Measurements from ENCODE around the gene IVD.

IVD gene

DNA sequence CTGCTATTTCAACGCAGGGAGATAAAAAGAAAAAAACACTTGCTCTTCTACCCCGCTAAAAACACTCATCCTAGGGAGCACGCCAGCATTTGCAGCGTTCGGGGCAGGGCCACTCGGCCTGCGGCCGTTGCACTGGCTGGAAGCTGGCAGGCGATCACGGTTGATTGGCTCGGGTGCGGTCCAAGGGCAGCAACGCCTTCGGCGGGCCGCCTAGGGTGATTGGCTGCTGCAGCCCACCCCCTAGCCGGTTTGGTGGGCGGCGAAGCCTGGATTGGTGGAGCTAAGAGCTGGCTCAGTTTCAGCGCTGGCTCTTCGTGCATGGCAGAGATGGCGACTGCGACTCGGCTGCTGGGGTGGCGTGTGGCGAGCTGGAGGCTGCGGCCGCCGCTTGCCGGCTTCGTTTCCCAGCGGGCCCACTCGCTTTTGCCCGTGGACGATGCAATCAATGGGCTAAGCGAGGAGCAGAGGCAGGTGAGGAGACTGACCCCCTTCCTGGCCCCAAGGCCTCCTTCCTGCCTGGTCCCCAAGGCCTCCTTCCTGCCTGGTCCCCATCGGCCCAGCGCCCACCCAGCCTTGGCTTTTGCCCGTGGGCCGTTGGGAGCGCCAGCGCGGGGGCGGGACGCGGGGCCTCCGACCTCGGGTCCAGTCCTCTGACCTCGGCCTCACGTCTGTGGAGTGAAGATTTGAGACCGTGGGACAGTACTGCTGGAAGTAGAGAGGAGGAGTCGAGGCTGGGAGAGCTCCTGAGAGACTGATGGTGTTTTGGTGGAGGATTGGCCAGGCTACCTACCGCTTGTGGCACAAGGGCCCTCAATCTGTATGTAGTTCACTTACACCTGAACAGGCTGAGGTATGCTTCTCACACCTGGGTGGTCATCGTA, at the start of gene IVD:
IVD (plus strand) TSS at position 295 of the 881 bp plus-strand sequence; CDS start at position 328, 33 bp downstream.
- DNase-seq (ENCODE audit: low read depth in 2 of 2), result peak; percentile 79 to 81

DNA sequence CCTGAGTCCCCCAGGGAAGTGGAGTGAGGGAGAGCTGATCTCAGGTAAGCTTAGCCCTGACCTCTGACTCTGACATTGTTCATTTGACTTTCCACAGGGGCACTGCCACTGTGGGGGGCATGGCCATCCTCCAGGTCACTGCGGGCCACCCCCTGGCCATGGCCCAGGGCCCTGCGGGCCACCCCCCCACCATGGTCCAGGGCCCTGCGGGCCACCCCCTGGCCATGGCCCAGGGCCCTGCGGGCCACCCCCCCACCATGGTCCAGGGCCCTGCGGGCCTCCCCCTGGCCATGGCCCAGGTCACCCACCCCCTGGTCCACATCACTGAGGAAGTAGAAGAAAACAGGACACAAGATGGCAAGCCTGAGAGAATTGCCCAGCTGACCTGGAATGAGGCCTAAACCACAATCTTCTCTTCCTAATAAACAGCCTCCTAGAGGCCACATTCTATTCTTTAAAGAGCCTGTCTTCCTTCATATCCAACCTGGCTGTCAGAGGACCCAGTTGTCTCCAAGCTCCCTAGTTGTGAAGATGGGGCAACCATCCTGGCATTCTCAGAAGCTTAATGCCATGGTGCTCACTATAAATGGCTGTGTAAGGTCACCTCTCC, 49.5 kb upstream of the IVD start:
- no peak for DNase-seq (ENCODE audit: low read depth in 2 of 2)

DNA sequence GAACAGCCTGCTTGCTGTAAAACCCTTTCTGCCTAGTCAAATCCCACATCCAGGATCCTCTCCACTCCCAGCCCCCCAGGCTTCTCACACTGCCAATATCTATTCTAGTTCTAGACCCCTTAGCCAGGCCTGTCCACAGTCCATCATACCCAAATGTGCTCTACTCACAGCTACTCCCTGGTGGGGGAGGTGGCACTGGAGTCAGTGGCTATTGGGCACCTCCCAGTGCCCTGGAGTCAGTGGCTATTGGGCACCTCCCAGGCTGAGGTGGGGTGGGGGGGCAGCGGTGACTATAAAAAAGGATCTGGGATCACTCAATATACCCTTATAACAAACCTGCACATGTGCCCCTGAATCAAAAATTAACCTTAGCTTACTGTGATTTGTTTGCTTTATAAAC, 48.3 kb upstream of the IVD start:
- no peak for DNase-seq (ENCODE audit: low read depth in 2 of 2)

DNA sequence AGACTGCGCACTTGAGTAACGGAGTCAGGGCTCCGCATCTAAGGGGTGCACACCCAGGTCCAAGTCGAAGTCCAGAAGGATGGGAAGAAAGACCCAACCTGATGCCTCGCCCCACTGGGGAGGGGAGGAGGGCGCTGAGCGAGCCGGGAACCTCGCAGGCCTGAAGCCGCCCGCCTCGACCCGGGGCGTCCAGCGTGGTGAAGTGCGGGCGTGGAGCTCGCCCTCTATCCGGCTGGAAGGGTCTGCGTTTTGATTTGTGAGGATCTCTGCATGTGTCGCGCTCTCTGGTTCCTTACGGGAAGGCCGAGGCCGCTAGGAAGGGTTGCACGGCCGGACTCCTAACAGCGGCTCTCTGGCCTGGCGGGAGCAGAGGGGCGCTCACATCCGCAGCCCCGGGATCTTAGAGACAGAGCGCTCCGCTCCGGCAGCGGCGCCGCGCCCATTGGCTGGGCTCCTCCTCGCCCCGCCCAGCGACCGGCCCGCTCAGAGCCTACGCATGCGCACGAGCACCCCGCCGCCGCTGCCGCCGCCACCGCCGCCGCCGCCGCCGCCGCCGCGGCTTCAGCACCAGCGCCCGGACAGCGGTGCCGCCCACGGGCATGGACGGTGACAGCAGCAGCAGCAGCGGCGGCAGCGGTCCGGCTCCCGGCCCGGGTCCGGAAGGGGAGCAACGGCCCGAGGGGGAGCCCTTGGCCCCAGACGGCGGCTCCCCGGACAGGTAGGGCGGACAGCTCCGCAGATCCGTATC, 47.7 kb upstream of the IVD start, which contains the start of gene DISP2:
DISP2 (plus strand) TSS at position 497 of the 748 bp plus-strand sequence; CDS start at position 600, 103 bp downstream.
- DNase-seq (ENCODE audit: low read depth in 2 of 2), result peak; percentile 71 to 86

DNA sequence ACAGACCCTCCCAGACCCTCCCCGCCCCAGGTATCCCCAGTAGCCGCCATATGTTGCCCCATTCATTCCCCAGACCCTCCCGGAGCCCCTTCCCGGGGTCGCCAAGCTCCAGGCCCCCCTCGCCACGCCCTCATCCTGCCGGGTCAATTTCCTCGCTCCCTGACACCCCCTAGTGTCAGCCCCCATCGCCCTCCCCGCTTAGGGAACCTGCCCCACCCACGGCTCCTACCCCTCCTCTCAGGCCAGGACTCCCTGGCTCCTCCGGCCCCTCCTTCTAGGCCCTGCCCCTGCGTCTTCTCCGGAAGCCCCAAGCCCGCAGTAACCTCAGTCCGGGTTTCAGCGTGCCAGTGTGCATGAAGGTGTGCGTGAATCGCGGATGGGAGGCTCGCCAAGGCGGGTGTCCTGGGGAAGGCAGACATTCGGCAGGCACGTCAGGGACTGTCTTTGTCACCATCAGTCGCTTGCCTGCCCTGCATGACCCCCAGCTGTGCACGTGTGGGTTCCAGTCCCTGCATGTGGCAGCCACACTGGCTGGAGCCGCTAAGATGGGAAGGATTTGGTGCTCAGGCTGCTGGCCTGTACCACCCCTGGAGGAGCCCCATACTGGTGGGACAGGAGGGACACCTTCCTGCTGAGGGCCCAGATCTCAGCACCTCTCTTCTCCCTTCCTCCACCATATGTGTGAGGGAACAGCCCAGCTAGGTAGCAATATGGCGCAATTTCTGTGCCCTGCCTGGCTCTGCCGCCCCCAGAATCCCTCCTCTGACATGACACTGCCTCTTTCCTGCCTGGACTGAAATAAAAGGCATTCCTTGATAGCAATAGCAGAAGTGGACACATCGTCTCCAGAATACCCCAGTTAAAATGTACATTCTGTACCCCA, 46.9 kb upstream of the IVD start:
- DNase-seq (ENCODE audit: low read depth in 2 of 2), result peak in 1 of 2 donors; percentile 13

DNA sequence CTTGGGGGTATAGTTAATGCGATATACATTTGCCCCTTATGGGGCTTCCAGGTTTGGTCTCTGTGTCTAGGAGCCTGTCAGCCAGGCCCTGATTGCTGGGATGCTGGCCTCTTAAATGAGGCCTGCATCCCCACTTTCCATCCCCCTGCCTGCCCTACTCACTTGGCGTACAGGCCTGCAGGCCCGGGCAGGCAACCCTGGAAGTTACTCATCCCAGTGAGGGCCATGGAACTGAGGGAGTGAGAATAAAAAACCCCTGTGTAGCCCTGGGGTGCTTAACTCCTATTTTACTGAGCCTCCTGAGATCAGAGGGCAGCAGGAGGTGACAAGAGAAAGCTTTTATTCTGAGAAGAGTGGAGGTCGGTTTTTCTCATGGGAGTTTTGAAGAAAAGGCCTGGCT, 45.6 kb upstream of the IVD start:
- DNase-seq (ENCODE audit: low read depth in 2 of 2), result no peak

DNA sequence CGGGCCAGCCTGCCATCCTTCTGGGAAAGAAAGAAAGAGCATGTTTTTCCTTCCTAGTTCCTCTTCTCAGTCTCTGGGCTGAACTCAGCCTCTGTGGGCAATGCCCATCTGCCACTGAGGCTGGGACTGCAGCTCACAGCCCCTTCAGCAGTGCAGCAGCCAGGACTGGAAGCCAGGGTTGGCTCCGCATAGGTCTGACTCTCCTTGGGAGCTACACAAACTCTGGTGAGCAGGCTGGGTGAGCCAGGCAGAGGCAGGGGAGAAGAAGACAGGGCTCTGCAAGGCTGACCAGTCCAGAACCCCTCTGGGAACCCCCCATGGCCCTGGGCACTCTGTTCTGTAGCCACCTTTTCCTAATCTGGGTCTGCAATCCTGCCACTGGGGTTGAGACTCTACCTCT, 44.0 kb upstream of the IVD start:
- no peak for DNase-seq (ENCODE audit: low read depth in 2 of 2)

DNA sequence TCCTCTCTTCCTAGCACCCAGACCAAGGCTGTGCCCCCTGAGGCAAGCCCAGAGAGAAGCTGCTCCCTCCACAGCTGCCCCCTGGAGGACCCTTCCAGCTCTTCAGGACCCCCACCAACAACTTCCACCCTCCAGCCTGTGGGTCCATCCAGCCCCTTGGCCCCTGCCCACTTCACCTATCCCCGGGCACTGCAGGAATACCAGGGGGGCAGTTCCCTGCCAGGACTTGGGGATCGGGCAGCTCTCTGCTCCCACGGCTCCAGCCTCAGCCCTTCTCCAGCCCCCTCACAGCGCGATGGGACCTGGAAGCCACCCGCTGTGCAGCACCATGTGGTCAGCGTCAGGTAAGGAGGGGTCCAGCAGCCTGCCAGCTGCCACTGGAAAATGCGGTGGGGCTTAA, 42.0 kb upstream of the IVD start:
- no peak for DNase-seq (ENCODE audit: low read depth in 2 of 2)

DNA sequence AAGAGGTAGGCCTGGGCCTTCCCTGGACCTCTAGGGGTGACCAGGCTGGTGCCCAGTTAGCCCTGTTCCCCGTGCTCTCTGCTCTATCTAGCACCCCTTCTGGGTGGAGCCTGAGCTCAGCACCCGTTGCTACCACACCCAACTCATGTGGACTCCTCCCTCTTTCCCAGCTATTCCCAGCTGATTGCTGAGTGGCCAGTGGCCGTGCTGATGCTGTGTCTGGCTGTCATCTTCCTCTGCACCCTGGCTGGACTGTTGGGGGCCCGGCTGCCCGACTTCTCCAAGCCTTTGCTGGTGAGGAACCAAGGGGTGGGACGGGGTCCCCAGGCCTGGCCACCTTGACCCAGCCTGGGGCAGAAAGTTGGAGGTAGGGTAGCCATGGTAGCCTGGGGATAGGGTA, 41.3 kb upstream of the IVD start:
- no peak for DNase-seq (ENCODE audit: low read depth in 2 of 2)

DNA sequence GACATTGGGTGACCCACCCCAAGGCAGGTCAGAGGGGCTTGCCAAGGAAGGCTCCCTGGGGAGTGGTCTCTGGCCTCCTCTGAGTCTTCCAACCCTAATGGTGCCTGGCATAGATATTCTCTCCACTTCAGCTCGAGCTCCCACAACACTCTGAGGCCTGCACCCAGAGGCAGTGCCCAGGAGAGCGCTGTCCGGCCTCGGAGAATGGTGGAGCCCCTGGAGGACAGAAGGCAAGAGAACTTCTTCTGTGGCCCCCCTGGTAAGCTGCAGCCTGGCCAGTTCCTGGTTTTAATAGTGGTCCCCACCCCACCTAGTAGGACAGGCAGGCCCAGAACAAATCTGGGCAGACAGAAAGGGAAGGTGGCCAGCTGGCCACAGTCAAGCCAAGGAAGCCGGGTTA, 40.6 kb upstream of the IVD start:
- no peak for DNase-seq (ENCODE audit: low read depth in 2 of 2)

DNA sequence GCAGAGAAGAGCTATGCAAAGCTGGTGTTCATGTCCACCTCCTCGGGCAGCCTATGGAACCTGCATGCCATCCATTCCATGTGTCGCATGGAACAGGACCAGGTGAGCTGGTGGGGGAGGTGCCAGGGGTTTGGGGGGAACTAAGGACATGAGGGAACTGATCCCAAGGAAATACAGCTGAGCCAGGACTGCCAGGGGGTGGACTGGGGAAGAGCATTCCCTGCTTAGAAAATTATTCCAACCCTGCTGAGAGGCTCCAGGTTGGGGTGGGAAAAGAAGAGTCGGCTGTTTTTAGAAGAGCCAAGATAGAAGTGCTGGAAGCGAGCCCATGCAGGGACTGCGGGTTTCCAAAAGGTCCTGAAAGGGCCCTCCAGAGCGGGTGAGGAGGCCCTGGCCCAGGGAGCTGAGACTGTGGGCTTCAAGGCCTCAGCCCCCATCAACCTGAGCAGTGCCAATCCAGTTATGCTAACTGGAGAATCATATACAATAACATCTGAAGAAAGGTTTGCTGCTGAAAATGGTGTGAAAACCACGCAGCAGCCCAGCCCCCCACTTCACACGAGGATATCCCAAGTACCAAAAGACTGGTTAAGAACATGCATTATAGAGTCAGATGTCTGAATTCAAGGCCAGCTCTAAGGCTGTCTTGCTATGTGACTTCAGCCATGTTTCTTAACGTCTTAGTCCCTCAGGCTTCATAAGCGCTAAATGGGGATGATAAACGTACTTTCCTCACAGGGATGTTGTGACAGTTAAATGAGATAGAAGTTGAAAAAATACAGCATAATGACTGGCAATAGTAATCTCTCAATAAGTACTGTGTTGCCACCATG, 39.8 kb upstream of the IVD start:
- DNase-seq (ENCODE audit: low read depth in 2 of 2), result no peak

DNA sequence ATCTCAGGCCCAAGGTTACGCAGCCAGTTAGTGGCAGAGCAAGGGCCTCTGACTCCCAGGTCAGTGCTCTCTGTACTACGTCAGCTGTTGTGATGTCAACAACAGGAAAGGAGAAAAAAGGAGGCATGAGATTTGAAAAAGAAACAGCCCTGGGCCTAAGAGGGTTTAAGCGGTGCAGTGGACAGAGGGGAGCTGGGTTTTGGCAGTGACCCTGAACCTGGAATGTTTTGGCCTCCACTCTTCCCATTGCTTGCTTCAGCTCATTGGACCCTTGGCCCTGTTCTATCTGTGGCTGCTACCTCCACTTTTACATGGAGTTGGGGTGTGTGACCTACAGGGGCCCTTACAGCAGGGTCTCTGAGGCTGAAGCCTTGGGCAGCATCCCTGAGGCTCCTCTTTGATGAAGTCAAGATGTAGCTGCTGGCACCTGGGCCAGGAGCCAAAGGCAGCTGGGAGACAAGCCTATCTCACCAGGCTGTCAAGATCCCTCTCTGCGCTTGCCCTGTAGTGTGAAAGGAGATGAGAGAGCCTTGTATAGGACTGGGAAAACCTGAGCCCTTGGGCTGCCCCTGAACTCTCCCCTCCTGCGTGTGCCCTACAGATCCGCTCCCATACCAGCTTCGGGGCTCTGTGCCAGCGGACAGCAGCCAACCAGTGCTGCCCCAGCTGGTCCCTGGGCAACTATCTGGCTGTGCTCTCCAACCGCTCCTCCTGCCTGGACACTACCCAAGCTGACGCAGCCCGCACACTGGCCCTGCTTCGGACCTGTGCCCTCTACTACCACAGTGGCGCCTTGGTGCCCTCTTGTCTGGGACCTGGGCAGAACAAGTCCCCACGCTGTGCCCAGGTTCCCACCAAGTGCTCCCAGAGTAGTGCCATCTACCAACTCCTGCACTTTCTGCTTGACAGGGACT, 38.9 kb upstream of the IVD start:
- DNase-seq (ENCODE audit: low read depth in 2 of 2), result no peak

DNA sequence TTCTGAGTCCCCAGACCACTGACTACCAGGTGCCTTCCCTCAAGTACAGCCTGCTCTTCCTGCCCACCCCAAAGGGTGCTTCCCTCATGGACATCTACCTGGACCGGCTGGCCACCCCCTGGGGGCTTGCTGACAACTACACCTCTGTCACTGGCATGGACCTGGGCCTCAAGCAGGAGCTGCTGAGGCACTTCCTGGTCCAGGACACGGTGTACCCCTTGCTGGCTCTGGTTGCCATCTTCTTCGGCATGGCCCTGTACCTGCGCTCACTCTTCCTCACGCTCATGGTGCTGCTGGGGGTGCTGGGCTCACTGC, 38.3 kb upstream of the IVD start:
- no peak for DNase-seq (ENCODE audit: low read depth in 2 of 2)

DNA sequence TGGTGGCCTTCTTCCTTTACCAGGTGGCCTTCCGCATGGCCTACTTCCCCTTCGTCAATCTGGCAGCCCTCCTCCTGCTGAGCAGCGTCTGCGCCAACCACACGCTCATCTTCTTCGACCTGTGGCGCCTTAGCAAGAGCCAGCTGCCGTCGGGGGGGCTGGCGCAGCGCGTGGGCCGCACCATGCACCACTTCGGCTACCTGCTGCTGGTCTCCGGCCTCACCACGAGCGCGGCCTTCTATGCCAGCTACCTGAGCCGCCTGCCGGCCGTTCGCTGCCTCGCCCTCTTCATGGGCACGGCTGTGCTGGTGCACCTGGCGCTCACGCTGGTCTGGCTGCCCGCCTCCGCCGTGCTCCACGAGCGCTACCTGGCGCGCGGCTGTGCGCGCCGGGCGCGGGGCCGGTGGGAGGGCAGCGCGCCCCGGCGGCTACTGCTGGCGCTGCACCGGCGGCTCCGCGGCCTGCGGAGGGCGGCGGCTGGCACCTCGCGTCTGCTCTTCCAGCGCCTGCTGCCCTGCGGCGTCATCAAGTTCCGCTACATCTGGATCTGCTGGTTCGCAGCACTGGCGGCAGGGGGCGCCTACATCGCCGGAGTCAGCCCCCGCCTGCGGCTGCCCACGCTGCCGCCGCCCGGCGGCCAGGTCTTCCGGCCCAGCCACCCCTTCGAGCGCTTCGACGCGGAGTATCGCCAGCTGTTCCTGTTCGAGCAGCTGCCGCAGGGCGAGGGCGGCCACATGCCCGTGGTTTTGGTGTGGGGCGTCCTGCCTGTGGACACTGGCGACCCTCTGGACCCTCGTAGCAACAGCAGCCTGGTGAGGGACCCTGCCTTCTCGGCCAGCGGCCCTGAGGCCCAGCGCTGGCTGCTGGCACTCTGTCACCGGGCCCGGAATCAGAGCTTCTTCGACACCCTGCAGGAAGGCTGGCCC, 37.6 kb upstream of the IVD start:
- peak; percentile 67 to 69 for DNase-seq (ENCODE audit: low read depth in 2 of 2)

DNA sequence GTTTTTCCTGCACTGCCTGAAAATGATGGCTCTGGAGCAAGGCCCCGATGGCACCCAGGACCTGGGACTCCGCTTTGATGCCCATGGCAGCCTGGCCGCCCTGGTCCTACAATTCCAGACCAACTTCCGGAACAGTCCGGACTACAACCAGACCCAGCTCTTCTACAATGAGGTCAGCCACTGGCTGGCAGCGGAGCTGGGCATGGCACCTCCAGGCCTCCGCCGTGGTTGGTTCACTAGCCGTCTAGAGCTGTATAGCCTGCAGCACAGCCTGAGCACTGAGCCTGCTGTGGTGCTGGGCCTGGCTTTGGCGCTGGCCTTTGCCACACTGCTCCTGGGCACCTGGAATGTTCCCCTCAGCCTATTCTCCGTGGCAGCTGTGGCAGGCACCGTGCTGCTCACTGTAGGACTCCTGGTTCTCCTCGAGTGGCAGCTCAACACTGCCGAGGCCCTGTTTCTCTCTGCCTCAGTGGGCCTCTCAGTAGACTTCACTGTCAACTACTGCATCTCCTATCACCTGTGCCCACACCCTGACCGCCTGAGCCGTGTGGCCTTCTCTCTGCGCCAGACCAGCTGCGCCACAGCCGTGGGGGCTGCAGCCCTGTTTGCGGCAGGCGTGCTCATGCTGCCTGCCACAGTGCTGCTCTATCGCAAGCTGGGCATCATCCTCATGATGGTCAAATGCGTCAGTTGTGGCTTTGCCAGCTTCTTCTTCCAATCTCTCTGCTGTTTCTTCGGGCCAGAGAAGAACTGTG, 36.7 kb upstream of the IVD start:
- no peak for DNase-seq (ENCODE audit: low read depth in 2 of 2)

DNA sequence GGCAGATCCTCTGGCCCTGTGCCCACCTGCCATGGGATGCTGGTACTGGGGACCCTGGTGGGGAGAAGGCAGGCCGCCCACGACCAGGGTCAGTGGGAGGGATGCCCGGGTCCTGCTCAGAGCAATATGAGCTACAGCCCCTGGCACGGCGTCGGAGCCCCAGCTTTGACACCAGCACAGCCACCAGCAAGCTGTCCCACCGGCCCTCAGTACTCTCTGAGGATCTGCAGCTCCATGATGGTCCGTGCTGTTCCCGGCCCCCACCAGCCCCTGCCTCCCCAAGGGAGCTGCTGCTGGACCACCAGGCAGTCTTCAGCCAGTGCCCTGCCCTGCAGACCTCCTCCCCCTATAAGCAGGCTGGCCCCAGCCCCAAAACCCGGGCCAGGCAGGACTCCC, 36.1 kb upstream of the IVD start:
- DNase-seq (ENCODE audit: low read depth in 2 of 2), result no peak

DNA sequence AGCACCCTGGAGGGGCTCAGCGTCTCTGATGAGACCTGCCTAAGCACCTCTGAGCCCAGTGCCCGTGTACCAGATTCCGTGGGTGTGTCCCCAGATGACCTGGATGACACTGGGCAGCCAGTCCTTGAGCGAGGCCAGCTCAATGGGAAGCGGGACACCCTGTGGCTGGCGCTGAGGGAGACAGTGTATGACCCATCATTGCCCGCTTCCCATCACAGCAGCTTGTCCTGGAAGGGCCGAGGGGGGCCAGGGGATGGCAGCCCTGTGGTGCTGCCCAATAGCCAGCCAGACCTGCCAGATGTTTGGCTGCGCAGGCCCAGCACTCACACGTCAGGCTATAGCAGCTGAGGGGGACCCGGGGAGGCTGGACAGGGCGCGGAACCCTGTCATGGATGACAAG, 35.6 kb upstream of the IVD start:
- DNase-seq (ENCODE audit: low read depth in 2 of 2), result no peak

DNA sequence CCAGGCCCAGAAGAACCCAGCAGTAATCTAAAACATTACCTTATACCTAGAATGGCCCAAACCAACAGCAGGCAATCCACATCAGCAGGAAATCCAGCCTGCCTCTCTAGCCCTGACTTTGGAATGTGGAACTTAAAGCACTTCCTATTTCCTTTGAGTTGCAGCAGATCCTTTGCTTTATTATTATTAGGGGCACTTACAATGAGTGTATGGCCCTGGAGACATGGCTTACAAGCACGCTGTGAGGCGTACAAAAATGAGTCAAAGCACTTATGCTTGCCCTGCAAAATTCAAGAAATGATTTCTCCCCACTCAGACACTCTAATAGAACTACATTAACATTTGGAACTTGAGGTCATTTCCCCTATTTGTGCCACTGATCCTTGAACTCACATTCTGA, 32.6 kb upstream of the IVD start:
- no peak for DNase-seq (ENCODE audit: low read depth in 2 of 2)
